Erythroblast (primary cell): ENCODE results near the gene RIT2.

Source experiments
- GATA1 ChIP-seq: IDR thresholded peaks from 2 replicates; pipeline ENCODE4 v1.6.1; 2011; ENCODE audit warnings: low read depth, mild to moderate bottlenecking, control low read depth, low read length, moderate library complexity
- POLR2A ChIP-seq: IDR thresholded peaks from 2 replicates; pipeline ENCODE4 v1.6.1; 2011; ENCODE audit warnings: mild to moderate bottlenecking, low read length

GRCh38 chr18:42996824-42997223 lies 118.7 kb downstream of the RIT2 start:
- TF ChIP-seq POLR2A (no peak), GATA1 (no peak)
